IMR-90 (cell line): ENCODE results near the gene POLR1C. TPM values are rescaled to one million over a fixed set of nuclear protein-coding genes. Genes with fewer than 3 reads are reported as not detected.

Source experiments
- ATAC-seq: fragments of 200-7000 bp; cut with Tn5 transposase; 2 replicates; pipeline ENCODE4 v1.9.1; 2020; ENCODE audit warnings: low read depth, mild to moderate bottlenecking, moderate library complexity
- BruUV-seq: library from RNA; stranded (reverse); fragments of 400-500 nt; replicated peaks from 2 replicates; lab custom pipeline; 2021; lab: Mats Ljungman, UMichigan
- CTCF ChIA-PET: fragments of 300-600 bp; formaldehyde crosslinking; extraction: SDS; loops from one replicate; lab custom pipeline; 2021; ENCODE audit warnings: antibody characterized with exemption; lab: Yijun Ruan, JAX
- POLR2A ChIA-PET: fragments of 300-600 bp; sonication (Branson Sonifier 250); formaldehyde crosslinking; loops from one replicate; lab custom pipeline; 2022; ENCODE audit warnings: antibody characterized with exemption; ENCODE audit not compliant: unreplicated experiment; lab: Charles Lee
- DNase-seq: peaks from one replicate; pipeline ENCODE4 v3.0.0; 2013
- H2AFZ ChIP-seq: replicated peaks from 2 replicates; pipeline ENCODE3; 2013; ENCODE audit warnings: low read length, mild to moderate bottlenecking; ENCODE audit not compliant: poor library complexity
- H2AK5ac ChIP-seq: 2 replicates; pipeline ENCODE4 v1.6.1; 2013; ENCODE audit warnings: low read depth, low read length, inconsistent platforms
- H2AK9ac ChIP-seq: replicated peaks from 2 replicates; pipeline ENCODE3; 2013; ENCODE audit warnings: mild to moderate bottlenecking, low read depth, low read length, moderate library complexity; ENCODE audit not compliant: poor library complexity
- H2BK120ac ChIP-seq: 2 replicates; pipeline ENCODE4 v1.6.1; 2013; ENCODE audit warnings: low read depth, low read length, inconsistent platforms
- H2BK15ac ChIP-seq: 3 replicates; pipeline ENCODE4 v1.6.1; 2013; ENCODE audit warnings: low read depth, low read length, inconsistent platforms
- H2BK20ac ChIP-seq: 2 replicates; pipeline ENCODE4 v1.6.1; 2013; ENCODE audit warnings: low read depth, mild to moderate bottlenecking, inconsistent platforms, low read length, moderate library complexity
- H2BK5ac ChIP-seq: 2 replicates; pipeline ENCODE4 v1.6.1; 2013; ENCODE audit warnings: mild to moderate bottlenecking, low read depth, low read length, inconsistent platforms; ENCODE audit not compliant: poor library complexity, severe bottlenecking
- H3K14ac ChIP-seq: replicated peaks from 2 replicates; pipeline ENCODE4 v1.6.1; 2013; ENCODE audit warnings: low read depth, low read length, inconsistent platforms
- H3K18ac ChIP-seq: 2 replicates; pipeline ENCODE4 v1.6.1; 2013; ENCODE audit warnings: low read depth, low read length, control low read depth
- H3K23ac ChIP-seq: 2 replicates; pipeline ENCODE4 v1.6.1; 2013; ENCODE audit warnings: low read depth, low read length, inconsistent platforms
- H3K27ac ChIP-seq: 2 replicates; pipeline ENCODE4 v1.5.1; 2013; ENCODE audit warnings: mild to moderate bottlenecking, control low read depth, low read length; ENCODE audit not compliant: insufficient read depth
- H3K27me3 ChIP-seq: 2 replicates; pipeline ENCODE4 v1.6.1; 2013; ENCODE audit warnings: low read length; ENCODE audit not compliant: control insufficient read depth, insufficient read depth
- H3K36me3 ChIP-seq: 2 replicates; pipeline ENCODE4 v1.6.1; 2013; ENCODE audit warnings: low read length, mixed read lengths; ENCODE audit not compliant: control insufficient read depth, insufficient read depth
- H3K4ac ChIP-seq: 2 replicates; pipeline ENCODE4 v1.6.1; 2013; ENCODE audit warnings: low read depth, low read length, inconsistent platforms
- H3K4me1 ChIP-seq: 2 replicates; pipeline ENCODE4 v1.6.1; 2013; ENCODE audit warnings: low read length, mixed read lengths; ENCODE audit not compliant: control insufficient read depth, insufficient read depth
- H3K4me2 ChIP-seq: 2 replicates; pipeline ENCODE4 v1.6.1; 2013; ENCODE audit warnings: low read depth, mild to moderate bottlenecking, control low read depth, low read length, moderate library complexity
- H3K4me3 ChIP-seq: 2 replicates; pipeline ENCODE4 v1.5.1; 2013; ENCODE audit warnings: low read depth, mild to moderate bottlenecking, control low read depth, low read length, moderate library complexity; ENCODE audit not compliant: insufficient read depth
- H3K56ac ChIP-seq: 2 replicates; pipeline ENCODE4 v1.6.1; 2013; ENCODE audit warnings: low read length, inconsistent platforms; ENCODE audit not compliant: insufficient read depth; ENCODE audit errors: extremely low read depth
- H3K79me1 ChIP-seq, 2 experiments: 2 replicates each; pipeline ENCODE4 v1.6.1; 2013; ENCODE audit warnings: low read length in 2 of 2, inconsistent platforms in 1 of 2, low read depth in 1 of 2
- H3K9ac ChIP-seq: 2 replicates; pipeline ENCODE4 v1.6.1; 2013; ENCODE audit warnings: low read depth, low read length, control low read depth
- H3K9me1 ChIP-seq: 2 replicates; pipeline ENCODE4 v1.6.1; 2013; ENCODE audit warnings: low read length, inconsistent platforms; ENCODE audit not compliant: insufficient read depth
- H3K9me3 ChIP-seq: 2 replicates; pipeline ENCODE4 v1.6.1; 2013; ENCODE audit warnings: low read length; ENCODE audit not compliant: control insufficient read depth, insufficient read depth
- H4K20me1 ChIP-seq: 2 replicates; pipeline ENCODE4 v1.6.1; 2013; ENCODE audit warnings: low read length, inconsistent platforms; ENCODE audit not compliant: insufficient read depth
- H4K5ac ChIP-seq: 2 replicates; pipeline ENCODE4 v1.6.1; 2013; ENCODE audit warnings: mild to moderate bottlenecking, low read depth, low read length, control low read depth
- H4K8ac ChIP-seq, 2 experiments: 2 replicates each; pipeline ENCODE4 v1.6.1; 2013; ENCODE audit warnings: low read depth in 2 of 2, low read length in 2 of 2, control low read depth in 1 of 2, inconsistent platforms in 1 of 2
- H4K91ac ChIP-seq: 2 replicates; pipeline ENCODE4 v1.6.1; 2013; ENCODE audit warnings: low read depth, low read length, inconsistent platforms; ENCODE audit not compliant: insufficient read depth
- BHLHE40 ChIP-seq: fragments of 150-350 bp; IDR thresholded peaks from 2 replicates; pipeline ENCODE4 v1.6.1; 2016; ENCODE audit warnings: mild to moderate bottlenecking, low read depth, low read length
- CEBPB ChIP-seq: IDR thresholded peaks from 2 replicates; pipeline ENCODE4 v1.6.1; 2012; ENCODE audit warnings: low read depth, low read length, improper control_type of control experiment
- CHD1 ChIP-seq: IDR thresholded peaks from 2 replicates; pipeline ENCODE4 v1.6.1; 2012; ENCODE audit warnings: low read depth, low read length, improper control_type of control experiment
- CTCF ChIP-seq: conservative IDR thresholded peaks from 2 replicates; pipeline ENCODE4 v1.5.1; 2012; ENCODE audit warnings: mild to moderate bottlenecking, low read depth, low read length, improper control_type of control experiment
- FOS ChIP-seq: fragments of 150-350 bp; IDR thresholded peaks from 2 replicates; pipeline ENCODE4 v1.6.1; 2016; ENCODE audit warnings: low read depth, low read length
- MAFK ChIP-seq: IDR thresholded peaks from 2 replicates; pipeline ENCODE4 v1.6.1; 2012; ENCODE audit warnings: low read depth, low read length, improper control_type of control experiment
- MAZ ChIP-seq: IDR thresholded peaks from 2 replicates; pipeline ENCODE4 v1.6.1; 2012; ENCODE audit warnings: low read depth, mild to moderate bottlenecking, low read length, improper control_type of control experiment, moderate library complexity, borderline replicate concordance
- MXI1 ChIP-seq: IDR thresholded peaks from 2 replicates; pipeline ENCODE4 v1.6.1; 2012; ENCODE audit warnings: low read depth, mild to moderate bottlenecking, low read length, moderate library complexity, borderline replicate concordance
- NFE2L2 ChIP-seq: fragments of 150-350 bp; IDR thresholded peaks from 2 replicates; pipeline ENCODE4 v1.6.1; 2016; ENCODE audit warnings: low read depth, mild to moderate bottlenecking, low read length
- POLR2A ChIP-seq: IDR thresholded peaks from 2 replicates; pipeline ENCODE4 v1.6.1; 2012; ENCODE audit warnings: mild to moderate bottlenecking, low read depth, low read length
- RAD21 ChIP-seq: IDR thresholded peaks from 2 replicates; pipeline ENCODE4 v1.6.1; 2012; ENCODE audit warnings: low read length, improper control_type of control experiment
- RCOR1 ChIP-seq: IDR thresholded peaks from 2 replicates; pipeline ENCODE4 v1.6.1; 2012; ENCODE audit warnings: mild to moderate bottlenecking, low read length, improper control_type of control experiment; ENCODE audit not compliant: insufficient replicate concordance
- RFX5 ChIP-seq: IDR thresholded peaks from 2 replicates; pipeline ENCODE4 v1.8.0; 2012; ENCODE audit warnings: low read depth, mild to moderate bottlenecking, low read length, moderate library complexity
- SMC3 ChIP-seq: fragments of 150-350 bp; IDR thresholded peaks from 2 replicates; pipeline ENCODE4 v1.6.1; 2016; ENCODE audit warnings: low read depth, mild to moderate bottlenecking, antibody characterized with exemption, low read length, moderate library complexity
- dilution Hi-C: fragments of 300-500 bp; cut with HindIII; formaldehyde crosslinking; loops from one replicate; pipeline ENCODE4 v1.14.3; 2018; ENCODE audit warnings: low sequenced_read_pairs; ENCODE audit not compliant: unreplicated experiment
- in situ Hi-C: fragments of 300-500 bp; cut with MboI; formaldehyde crosslinking; loops from 3 replicates; pipeline ENCODE4 v1.14.3; 2019; ENCODE audit warnings: low sequenced_read_pairs, inconsistent platforms, mixed read lengths
- intact Hi-C: fragments of 100-400 bp; cut with micrococcal nuclease; formaldehyde crosslinking; loops from 2 replicates; pipeline ENCODE4 v1.10.0; 2022
- polyA plus RNA-seq, 3 experiments: library from polyadenylated mRNA; depleted of rRNA; stranded (reverse); fragments of >200 nt; gene quantifications; 2 replicates each; pipeline ENCODE4 v1.2.3, GENCODE V29; 2012; ENCODE audit warnings: low replicate concordance in 1 of 3
- total RNA-seq: library from RNA; depleted of rRNA; stranded (reverse); fragments of >200 nt; gene quantifications from 2 replicates; pipeline ENCODE4 v1.2.3, GENCODE V29; 2012
- TF ChIP-seq, protein P1 (sequence below): fragments of 150-350 bp; IDR thresholded peaks from 2 replicates; pipeline ENCODE4 v1.6.1; 2017; ENCODE audit warnings: mild to moderate bottlenecking, antibody characterized with exemption, low read length, low read depth
- TF ChIP-seq, protein P2 (sequence below): fragments of 150-350 bp; IDR thresholded peaks from 2 replicates; pipeline ENCODE4 v1.6.1; 2016; ENCODE audit warnings: low read depth, mild to moderate bottlenecking, low read length, moderate library complexity, borderline replicate concordance

Gene POLR1C
- total and polyA plus RNA-seq, 2 of the 4 experiments (the other 2 are of a cell fraction), result 46.1 to 72.6 TPM

DNA sequence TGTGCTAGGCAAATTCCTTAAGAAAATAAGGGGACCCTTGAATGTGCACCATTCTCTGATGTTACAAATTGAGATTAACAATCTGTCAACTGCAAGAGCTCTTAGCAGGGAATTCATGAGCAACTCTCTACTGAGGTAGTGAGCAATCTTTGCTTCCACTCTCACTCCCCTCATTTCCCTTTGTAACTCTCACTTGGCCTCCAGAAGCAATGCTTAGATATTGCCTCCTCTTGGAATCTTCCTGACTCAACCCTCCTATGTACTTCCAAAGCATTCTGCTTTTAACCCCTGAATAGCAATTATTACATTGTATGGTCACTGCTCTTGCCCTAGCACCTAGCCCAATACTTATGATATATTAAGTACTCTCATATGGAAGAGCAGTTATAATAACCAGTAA lies 42.4 kb downstream of the POLR1C start:
- CTCF ChIA-PET, result no interaction called here
- dilution Hi-C loops, result no loop called here
- no peak overlapping the region for H3K14ac ChIP-seq

More for the DNA sequence above, 42.4 kb downstream of the POLR1C start:
- Histone ChIP-seq H3K18ac (no peak overlapping the region), H3K4me2 (no peak overlapping the region), H4K91ac (no peak overlapping the region), H3K36me3 (peaks cover 38% of the 10 kb centered on the region), H3K79me1 (no peaks in the 10 kb centered on the region), H3K23ac (no peak overlapping the region), H2AK5ac (no peak overlapping the region), H4K8ac (no peak overlapping the region), H2BK20ac (no peak overlapping the region), H3K4ac (no peak overlapping the region), H3K9ac (no peak overlapping the region), H3K56ac (no peak overlapping the region), H2AK9ac (no peak overlapping the region), H3K27ac (no peak overlapping the region), H2BK120ac (no peak overlapping the region), H3K27me3 (no peaks in the 10 kb centered on the region), H4K5ac (no peak overlapping the region), H3K9me1 (no peaks in the 10 kb centered on the region), H2BK15ac (no peak overlapping the region), H3K4me3 (no peak overlapping the region), H2AFZ (no peak overlapping the region), H4K20me1 (no peaks in the 10 kb centered on the region), H3K9me3 (no peaks in the 10 kb centered on the region), H3K4me1 (no peaks in the 10 kb centered on the region), H2BK5ac (no peak overlapping the region)
- POLR2A ChIA-PET, result no interaction called here
- BruUV-seq, result no TSS peak
- intact Hi-C loops, result no loop called here
- in situ Hi-C loops, result loop anchor here (25.0 kb wide), 1 partner anchor 897 kb away; no protein-coding TSS in a partner anchor
- DNase-seq (no peak), ATAC-seq (no peak)
- TF ChIP-seq RCOR1, result no peak
- TF ChIP-seq MAZ, result no peak
- TF ChIP-seq, protein P1, sequence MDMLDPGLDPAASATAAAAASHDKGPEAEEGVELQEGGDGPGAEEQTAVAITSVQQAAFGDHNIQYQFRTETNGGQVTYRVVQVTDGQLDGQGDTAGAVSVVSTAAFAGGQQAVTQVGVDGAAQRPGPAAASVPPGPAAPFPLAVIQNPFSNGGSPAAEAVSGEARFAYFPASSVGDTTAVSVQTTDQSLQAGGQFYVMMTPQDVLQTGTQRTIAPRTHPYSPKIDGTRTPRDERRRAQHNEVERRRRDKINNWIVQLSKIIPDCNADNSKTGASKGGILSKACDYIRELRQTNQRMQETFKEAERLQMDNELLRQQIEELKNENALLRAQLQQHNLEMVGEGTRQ, result no peak
- TF ChIP-seq CHD1, result no peak
- TF ChIP-seq, protein P2, sequence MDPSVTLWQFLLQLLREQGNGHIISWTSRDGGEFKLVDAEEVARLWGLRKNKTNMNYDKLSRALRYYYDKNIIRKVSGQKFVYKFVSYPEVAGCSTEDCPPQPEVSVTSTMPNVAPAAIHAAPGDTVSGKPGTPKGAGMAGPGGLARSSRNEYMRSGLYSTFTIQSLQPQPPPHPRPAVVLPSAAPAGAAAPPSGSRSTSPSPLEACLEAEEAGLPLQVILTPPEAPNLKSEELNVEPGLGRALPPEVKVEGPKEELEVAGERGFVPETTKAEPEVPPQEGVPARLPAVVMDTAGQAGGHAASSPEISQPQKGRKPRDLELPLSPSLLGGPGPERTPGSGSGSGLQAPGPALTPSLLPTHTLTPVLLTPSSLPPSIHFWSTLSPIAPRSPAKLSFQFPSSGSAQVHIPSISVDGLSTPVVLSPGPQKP, result no peak
- TF ChIP-seq MAFK, result no peak
- no peak for TF ChIP-seq RFX5
- no peak for TF ChIP-seq SMC3
- TF ChIP-seq NFE2L2, result no peak
- no peak for TF ChIP-seq POLR2A
- TF ChIP-seq RAD21, result no peak
- no peak for TF ChIP-seq BHLHE40
- no peak for TF ChIP-seq FOS
- no peak for TF ChIP-seq CEBPB
- no peak for TF ChIP-seq CTCF
- no peak for TF ChIP-seq MXI1
